Gastroesophageal sphincter (tissue), 3 donors: ENCODE measurements around the gene NPC2.

ENCODE experiments used
- POLR2A ChIP-seq, 2 donors: fragments of 450-650 bp; IDR thresholded peaks; one replicate each; pipeline ENCODE4 v1.6.1; 2017; ENCODE audit warnings: antibody characterized with exemption in 2 of 2, mild to moderate bottlenecking in 2 of 2, moderate library complexity in 1 of 2
- TF ChIP-seq, protein P1 (sequence below), 4 experiments: fragments of 200-600 bp in 2 of 4; fragments of 450-650 bp in 2 of 4; sonication (generic) in 1 of 4; IDR thresholded peaks; one replicate each; pipeline ENCODE4 v1.5.1; 2017 to 2019; ENCODE audit warnings: antibody characterized with exemption in 4 of 4, mild to moderate bottlenecking in 2 of 4, moderate library complexity in 2 of 4

DNA sequence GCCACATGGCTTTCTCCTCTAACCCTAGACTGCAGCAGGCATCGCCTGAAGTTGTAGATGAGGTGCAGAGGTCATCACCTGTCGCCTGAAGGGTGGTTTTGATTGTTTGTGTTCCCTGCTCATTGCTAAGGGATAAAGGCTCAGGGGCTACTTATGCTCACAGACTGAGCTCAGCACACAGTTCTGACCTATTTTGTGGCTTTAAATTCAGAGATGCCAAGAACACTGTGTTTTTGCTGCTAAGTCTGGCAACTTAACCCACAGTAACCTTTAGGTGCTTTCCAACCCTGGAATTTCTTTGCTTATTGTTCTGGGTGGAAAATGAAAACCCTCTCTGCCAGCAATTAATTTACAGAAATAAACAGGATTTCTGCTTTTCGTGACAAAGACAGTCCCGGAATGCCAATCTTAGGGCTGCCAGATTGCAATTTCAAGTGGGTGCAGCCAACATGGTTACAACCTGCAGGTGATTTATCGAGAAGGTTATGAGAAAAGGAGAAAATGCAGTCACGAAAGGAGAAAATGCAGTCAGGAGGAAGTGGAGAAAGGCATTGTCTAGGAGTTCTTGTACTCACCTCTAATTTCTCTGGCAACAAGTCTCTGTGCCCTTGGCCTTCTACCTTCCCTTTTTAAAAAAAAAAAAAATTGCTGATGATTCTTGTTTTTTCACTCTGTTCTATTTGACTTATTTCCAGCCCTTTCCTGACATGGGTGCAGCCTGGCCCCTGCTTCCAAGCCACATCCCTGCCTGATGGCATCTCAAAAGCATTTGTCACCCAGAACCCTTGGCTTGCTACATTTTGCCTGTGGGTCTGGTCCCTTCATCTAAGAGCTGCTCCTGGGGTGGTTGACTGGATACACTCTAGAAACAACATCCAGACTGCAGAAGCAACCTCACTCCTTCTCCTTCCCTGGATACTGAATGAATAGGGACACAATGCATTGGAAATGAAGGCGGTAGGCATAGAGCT, 23.3 kb downstream of the NPC2 start:
- TF ChIP-seq, protein P1, sequence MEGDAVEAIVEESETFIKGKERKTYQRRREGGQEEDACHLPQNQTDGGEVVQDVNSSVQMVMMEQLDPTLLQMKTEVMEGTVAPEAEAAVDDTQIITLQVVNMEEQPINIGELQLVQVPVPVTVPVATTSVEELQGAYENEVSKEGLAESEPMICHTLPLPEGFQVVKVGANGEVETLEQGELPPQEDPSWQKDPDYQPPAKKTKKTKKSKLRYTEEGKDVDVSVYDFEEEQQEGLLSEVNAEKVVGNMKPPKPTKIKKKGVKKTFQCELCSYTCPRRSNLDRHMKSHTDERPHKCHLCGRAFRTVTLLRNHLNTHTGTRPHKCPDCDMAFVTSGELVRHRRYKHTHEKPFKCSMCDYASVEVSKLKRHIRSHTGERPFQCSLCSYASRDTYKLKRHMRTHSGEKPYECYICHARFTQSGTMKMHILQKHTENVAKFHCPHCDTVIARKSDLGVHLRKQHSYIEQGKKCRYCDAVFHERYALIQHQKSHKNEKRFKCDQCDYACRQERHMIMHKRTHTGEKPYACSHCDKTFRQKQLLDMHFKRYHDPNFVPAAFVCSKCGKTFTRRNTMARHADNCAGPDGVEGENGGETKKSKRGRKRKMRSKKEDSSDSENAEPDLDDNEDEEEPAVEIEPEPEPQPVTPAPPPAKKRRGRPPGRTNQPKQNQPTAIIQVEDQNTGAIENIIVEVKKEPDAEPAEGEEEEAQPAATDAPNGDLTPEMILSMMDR (IDR thresholded peaks at IDR 0.05) = no peak
- TF ChIP-seq POLR2A (IDR thresholded peaks at IDR 0.05) = no peak
